ENCODE data around the gene MFNG.
A peak's percentile ranks its signal among the peaks of the same experiment; 100 is the strongest.

The MFNG gene

GRCh38 chr22:37443977-37444376 lies 42.2 kb downstream of the MFNG start:
- DNase-seq, result no peak

GRCh38 chr22:37443086-37443485 lies 43.1 kb downstream of the MFNG start:
- no peak for DNase-seq

- no peak for DNase-seq
These were observed 43.6 kb downstream of the MFNG start for GRCh38 chr22:37442537-37442936.

- no peak for DNase-seq
These were observed 44.0 kb downstream of the MFNG start for GRCh38 chr22:37442135-37442534.

GRCh38 chr22:37440875-37441274 lies 45.3 kb downstream of the MFNG start:
- no peak for DNase-seq

- no peak for DNase-seq
These were observed 46.8 kb downstream of the MFNG start for GRCh38 chr22:37439347-37439746.

GRCh38 chr22:37435970-37436603 lies 50.1 kb downstream of the MFNG start:
- DNase-seq, result no peak

- no peak for DNase-seq
These were observed 52.4 kb downstream of the MFNG start for GRCh38 chr22:37433786-37434185.

- DNase-seq, result no peak
These were observed 53.5 kb downstream of the MFNG start for GRCh38 chr22:37432708-37433054.

- no peak for DNase-seq
These were observed 54.1 kb downstream of the MFNG start for GRCh38 chr22:37431801-37432707.

- no peak for DNase-seq
These were observed 54.8 kb downstream of the MFNG start for GRCh38 chr22:37431366-37431765.

GRCh38 chr22:37430941-37431340 lies 55.2 kb downstream of the MFNG start:
- no peak for DNase-seq

GRCh38 chr22:37428649-37429586 lies 57.3 kb downstream of the MFNG start:
- DNase-seq, result no peak

GRCh38 chr22:37427711-37428635 lies 58.2 kb downstream of the MFNG start:
- no peak for DNase-seq

GRCh38 chr22:37427135-37427710 lies 59.0 kb downstream of the MFNG start, which contains the start of gene ELFN2:
ELFN2 (minus strand) TSS chr22:37427479; CDS start chr22:37375534, 51,945 bp downstream.
- no peak for DNase-seq

GRCh38 chr22:37426706-37427134 lies 59.5 kb downstream of the MFNG start:
- no peak for DNase-seq

- peak; percentile 49 for DNase-seq
These were observed 60.1 kb downstream of the MFNG start for GRCh38 chr22:37425800-37426705.

- no peak for DNase-seq
These were observed 60.8 kb downstream of the MFNG start for GRCh38 chr22:37425369-37425768.

GRCh38 chr22:37423283-37423682 lies 62.9 kb downstream of the MFNG start:
- no peak for DNase-seq

GRCh38 chr22:37421468-37421877 lies 64.7 kb downstream of the MFNG start:
- DNase-seq, result no peak

Data from COR-L47 (cell line).